HG03432 (cell line): ENCODE measurements around the gene IRX3.

Experiments used
- ATAC-seq: cut with Tn5 transposase; IDR thresholded peaks from one replicate; pipeline ENCODE4 v1.9.1; 2021; ENCODE audit warnings: mild to moderate bottlenecking, moderate library complexity; ENCODE audit not compliant: unreplicated experiment

Gene IRX3

GRCh38 chr16:54291656-54292487 is 5.3 kb upstream of the IRX3 start:
- no peak for ATAC-seq

- no peak for ATAC-seq
These were observed 4.5 kb upstream of the IRX3 start for GRCh38 chr16:54290833-54291655.

- ATAC-seq = no peak
These were observed 3.6 kb upstream of the IRX3 start for GRCh38 chr16:54289945-54290832.

GRCh38 chr16:54289242-54289944 is 2.8 kb upstream of the IRX3 start:
- no peak for ATAC-seq

DNA sequence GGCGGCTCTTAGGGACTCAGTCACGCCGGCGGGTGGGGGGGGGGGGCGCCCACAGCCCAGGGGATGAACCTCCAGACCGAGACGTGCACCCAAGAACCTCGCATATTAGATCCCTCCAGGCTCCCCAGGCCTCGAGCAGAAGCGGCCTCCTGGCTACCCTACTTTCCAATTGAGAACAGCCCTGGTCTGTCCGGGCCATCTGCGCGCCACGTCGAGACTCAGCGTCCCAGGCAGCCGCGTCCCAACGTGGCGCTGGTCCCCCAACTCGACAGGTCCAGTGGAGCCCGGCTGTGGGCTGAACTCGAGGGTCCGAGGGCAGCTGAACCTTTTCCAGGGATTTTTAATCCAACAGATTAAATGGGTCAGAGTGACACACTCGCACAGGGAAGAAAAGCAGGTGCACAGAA is 2.3 kb upstream of the IRX3 start:
- no peak for ATAC-seq

GRCh38 chr16:54288030-54288834 is 1.6 kb upstream of the IRX3 start:
- ATAC-seq = no peak

DNA sequence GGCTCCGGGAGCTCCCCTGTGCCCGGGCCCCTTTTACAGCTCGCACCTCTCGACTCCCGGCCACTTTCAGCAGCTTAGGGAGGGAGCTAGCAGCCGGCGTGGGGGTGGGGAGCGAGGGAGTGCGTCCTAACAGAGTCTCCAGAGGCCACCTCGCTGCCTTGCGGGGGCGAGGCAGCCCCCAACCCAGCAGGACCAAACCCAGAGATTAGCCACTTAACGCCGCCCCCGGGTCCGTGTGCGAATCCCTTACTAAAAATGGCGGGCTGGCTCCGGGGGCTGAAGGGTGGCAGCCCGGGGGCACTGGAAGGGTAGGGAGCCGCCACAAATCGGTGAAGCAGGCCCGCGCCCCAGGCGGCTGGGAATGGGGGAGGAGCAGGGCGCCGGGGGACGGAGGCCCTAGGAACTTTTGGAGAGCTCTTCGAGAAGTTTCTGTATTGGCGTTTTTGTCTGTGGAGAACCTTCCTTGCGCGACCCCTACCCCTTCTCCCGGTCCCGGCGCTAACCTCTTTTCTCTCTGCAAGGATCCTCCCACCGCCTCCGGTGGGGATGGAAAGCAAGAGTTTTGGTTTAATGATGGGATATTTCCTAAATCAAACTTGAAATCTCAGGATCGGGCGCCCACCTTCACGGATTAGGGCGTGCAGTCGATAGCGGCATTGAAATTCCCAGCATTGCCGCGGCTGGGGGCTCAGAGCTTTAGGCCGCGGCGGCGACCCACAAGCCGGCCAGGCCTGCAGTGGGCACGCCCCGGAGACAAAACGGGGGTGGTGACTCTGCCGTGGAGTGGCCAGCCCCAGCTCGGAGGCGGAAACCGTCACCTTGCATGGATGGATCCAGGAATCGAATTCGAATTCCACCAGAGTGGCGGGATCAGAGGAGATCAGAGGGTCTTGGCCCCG is 793 bp upstream of the IRX3 start:
- no peak for ATAC-seq

GRCh38 chr16:54286090-54286365 is 559 bp downstream of the IRX3 start:
- ATAC-seq = no peak

DNA sequence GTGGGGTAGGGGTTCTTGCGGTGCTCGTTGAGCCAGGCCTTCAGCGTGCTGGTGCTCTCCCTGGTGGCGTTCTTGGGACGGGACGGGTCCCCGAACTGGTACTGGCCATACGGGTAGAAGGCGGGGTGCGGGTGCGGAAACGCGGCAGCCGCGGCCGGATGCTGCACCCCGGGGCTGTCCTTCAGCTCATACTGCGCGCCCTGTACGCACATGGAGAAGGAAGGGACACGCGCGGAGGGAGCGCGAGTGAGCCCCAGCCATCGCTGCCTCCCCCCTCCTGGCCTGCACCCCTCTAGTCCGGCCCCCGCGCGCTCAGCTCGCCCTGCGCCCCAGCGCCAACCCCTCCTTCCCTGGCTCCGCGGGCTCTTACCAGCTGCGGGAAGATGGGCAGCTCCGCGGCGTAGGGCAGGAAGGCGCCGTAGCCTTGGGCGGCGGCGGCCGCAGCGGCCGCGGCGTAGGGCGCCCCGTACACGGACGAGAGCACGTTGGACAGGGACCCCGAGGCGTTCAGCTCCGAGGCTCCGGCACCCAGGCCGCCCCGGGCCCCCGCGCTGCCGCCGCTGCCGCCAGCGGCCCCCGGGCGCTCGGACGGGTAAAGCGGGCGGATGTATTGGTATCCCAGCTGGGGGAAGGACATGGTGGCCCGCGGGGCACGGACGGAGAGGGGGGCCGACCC is 1.0 kb downstream of the IRX3 start:
- ATAC-seq = no peak

GRCh38 chr16:54284931-54285413 is 1.6 kb downstream of the IRX3 start:
- no peak for ATAC-seq

DNA sequence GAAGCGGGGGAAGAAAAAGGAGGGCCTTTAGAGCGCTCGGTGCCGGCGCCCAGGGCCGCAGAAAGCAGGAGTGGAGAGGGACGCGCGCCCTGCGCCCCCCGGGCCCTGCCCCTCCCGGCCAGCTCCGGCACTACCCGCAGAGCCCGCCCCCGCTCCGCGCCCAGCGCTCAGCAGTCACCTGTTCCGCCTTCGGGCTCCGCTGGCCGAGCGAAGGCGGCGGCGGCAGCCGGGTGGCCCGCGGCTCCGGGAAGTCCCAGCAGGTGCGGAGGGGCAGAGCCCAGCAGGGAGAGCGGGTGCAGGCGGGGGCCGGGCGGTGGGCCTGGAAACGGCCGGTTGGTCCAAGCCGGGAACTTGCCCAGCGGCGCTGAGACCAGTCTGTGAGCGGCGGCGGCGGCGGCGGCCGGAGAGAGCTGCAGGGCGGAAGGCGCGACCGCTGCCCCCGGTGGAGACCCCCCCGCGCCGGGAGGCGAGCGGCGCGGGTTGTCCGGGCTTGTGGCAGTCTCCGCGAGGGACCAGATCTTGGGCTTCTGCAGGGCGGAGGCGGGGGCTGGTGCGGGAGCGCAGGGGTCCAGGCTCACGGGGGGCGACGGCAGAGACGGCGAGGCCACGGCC is 2.2 kb downstream of the IRX3 start:
- ATAC-seq = no peak

GRCh38 chr16:54283725-54284318 is 2.8 kb downstream of the IRX3 start:
- ATAC-seq = no peak

DNA sequence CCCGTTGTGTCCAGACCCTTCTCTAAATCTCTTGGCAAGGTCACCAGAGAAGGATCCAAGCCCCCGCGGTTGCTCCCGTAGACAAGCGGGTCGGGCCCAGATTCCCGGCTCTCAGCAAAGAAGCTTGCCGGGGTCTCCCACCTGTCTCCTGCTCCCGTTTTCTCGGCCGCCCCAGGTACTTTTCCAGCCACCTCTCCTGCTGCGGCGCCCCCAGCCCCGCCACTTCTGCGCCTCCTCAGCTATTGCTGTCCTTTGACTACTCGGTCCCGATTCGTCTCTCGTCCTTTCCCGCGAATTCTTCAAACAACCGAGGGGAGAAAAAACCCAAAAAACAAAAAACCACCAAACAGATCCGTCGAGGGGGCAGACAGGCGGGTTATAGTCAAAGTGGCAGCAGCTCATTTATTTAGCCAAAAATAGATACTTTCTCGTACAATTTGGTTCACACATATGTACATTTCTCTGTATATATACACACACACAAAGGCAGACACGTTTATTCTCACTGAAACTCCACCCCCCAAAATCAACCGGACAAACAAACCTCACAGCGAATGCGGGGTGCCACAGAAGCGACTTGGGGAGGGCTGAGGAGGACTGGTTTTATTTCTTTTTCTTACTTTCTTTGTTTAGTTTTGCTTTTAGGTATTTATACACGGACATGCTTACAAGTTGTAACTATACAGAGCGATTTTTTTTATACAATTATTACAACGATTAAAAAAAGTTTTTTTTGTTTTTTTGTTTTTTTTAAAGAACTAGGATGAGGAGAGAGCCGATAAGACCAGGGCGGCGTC is 3.5 kb downstream of the IRX3 start:
- no peak for ATAC-seq

DNA sequence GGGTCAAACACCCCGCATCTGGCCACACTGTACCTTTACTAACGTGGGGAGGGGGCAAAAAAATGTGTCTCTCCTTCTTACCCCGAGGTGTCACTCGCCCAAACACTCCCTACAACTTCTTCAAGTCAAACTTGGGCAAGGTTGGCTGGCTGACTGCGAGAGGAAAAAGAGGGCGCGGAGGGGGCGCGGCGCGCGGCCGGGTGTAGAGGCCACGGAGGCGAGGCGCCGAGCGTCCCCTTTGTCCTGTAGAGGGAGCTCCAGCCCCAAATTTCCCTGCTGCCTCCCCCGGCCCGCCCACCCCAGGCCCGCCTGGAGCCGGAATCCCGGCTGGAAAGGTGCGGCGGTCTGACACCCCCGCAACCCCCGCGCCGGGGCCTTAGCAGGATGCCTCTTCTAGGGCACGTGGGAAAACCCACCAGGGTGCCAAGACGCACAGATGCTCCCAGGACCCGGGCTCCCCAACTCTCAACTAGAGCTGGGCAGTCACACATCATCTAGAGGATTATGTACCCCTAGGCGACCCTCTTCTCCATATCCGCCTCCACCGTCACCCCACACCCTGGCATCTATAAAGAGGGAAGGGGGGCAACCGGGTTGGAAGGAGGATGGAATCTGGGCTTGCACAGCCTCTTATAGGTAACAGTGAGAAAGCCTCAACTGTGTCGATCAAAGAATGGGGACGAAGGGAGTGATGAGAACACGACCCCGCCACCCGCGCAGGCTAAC is 4.2 kb downstream of the IRX3 start:
- ATAC-seq = no peak

DNA sequence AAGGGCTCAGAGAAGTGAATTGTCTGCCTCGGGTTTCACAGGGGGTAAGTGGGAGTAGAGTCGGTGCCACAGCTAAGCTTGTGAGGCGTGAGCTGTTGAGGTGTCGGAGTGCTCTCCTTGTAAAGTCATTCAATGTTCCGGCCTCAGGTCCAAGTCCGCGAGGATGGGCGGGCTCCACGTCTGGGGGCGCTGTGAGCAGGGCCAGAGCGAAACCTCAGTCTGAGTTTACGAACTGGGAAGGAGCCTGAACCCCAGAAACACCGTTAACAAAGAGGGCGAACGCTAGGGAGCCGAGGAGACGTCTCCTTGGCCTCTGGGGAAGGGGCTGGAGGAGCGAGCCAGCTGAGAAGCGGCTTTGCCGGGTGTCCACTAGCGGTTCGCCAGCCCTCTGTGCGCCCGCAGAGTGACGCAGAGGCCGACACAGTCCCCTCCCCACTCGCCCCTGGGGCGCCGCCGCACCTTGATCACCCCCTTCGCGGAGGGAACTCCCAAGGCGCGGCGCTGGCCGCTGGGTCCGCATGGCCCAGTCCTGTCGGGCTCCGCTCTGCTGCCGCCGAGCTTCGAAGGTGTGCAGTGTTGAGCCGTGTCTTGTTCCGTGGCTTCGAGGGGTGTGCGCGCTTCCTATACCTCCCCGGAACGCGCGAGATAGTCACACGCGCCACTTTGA is 4.9 kb downstream of the IRX3 start:
- ATAC-seq = no peak
